IMR-90 (cell line): ENCODE data around the gene LMX1A. TPM values are rescaled to one million over a fixed set of nuclear protein-coding genes. Genes with fewer than 3 reads are reported as not detected.

Experiments used
- ATAC-seq: fragments of 200-7000 bp; cut with Tn5 transposase; 2 replicates; pipeline ENCODE4 v1.9.1; 2020; ENCODE audit warnings: low read depth, mild to moderate bottlenecking, moderate library complexity
- BruUV-seq: library from RNA; stranded (reverse); fragments of 400-500 nt; replicated peaks from 2 replicates; lab custom pipeline; 2021; lab: Mats Ljungman, UMichigan
- CTCF ChIA-PET: fragments of 300-600 bp; formaldehyde crosslinking; extraction: SDS; loops from one replicate; lab custom pipeline; 2021; ENCODE audit warnings: antibody characterized with exemption; lab: Yijun Ruan, JAX
- POLR2A ChIA-PET: fragments of 300-600 bp; sonication (Branson Sonifier 250); formaldehyde crosslinking; loops from one replicate; lab custom pipeline; 2022; ENCODE audit warnings: antibody characterized with exemption; ENCODE audit not compliant: unreplicated experiment; lab: Charles Lee
- DNase-seq: peaks from one replicate; pipeline ENCODE4 v3.0.0; 2013
- H2AFZ ChIP-seq: replicated peaks from 2 replicates; pipeline ENCODE3; 2013; ENCODE audit warnings: low read length, mild to moderate bottlenecking; ENCODE audit not compliant: poor library complexity
- H2AK5ac ChIP-seq: 2 replicates; pipeline ENCODE4 v1.6.1; 2013; ENCODE audit warnings: low read depth, low read length, inconsistent platforms
- H2AK9ac ChIP-seq: replicated peaks from 2 replicates; pipeline ENCODE3; 2013; ENCODE audit warnings: mild to moderate bottlenecking, low read depth, low read length, moderate library complexity; ENCODE audit not compliant: poor library complexity
- H2BK120ac ChIP-seq: 2 replicates; pipeline ENCODE4 v1.6.1; 2013; ENCODE audit warnings: low read depth, low read length, inconsistent platforms
- H2BK15ac ChIP-seq: 3 replicates; pipeline ENCODE4 v1.6.1; 2013; ENCODE audit warnings: low read depth, low read length, inconsistent platforms
- H2BK20ac ChIP-seq: 2 replicates; pipeline ENCODE4 v1.6.1; 2013; ENCODE audit warnings: low read depth, mild to moderate bottlenecking, inconsistent platforms, low read length, moderate library complexity
- H2BK5ac ChIP-seq: 2 replicates; pipeline ENCODE4 v1.6.1; 2013; ENCODE audit warnings: mild to moderate bottlenecking, low read depth, low read length, inconsistent platforms; ENCODE audit not compliant: poor library complexity, severe bottlenecking
- H3K14ac ChIP-seq: replicated peaks from 2 replicates; pipeline ENCODE4 v1.6.1; 2013; ENCODE audit warnings: low read depth, low read length, inconsistent platforms
- H3K18ac ChIP-seq: 2 replicates; pipeline ENCODE4 v1.6.1; 2013; ENCODE audit warnings: low read depth, low read length, control low read depth
- H3K23ac ChIP-seq: 2 replicates; pipeline ENCODE4 v1.6.1; 2013; ENCODE audit warnings: low read depth, low read length, inconsistent platforms
- H3K27ac ChIP-seq: 2 replicates; pipeline ENCODE4 v1.5.1; 2013; ENCODE audit warnings: mild to moderate bottlenecking, control low read depth, low read length; ENCODE audit not compliant: insufficient read depth
- H3K27me3 ChIP-seq: 2 replicates; pipeline ENCODE4 v1.6.1; 2013; ENCODE audit warnings: low read length; ENCODE audit not compliant: control insufficient read depth, insufficient read depth
- H3K36me3 ChIP-seq: 2 replicates; pipeline ENCODE4 v1.6.1; 2013; ENCODE audit warnings: low read length, mixed read lengths; ENCODE audit not compliant: control insufficient read depth, insufficient read depth
- H3K4ac ChIP-seq: 2 replicates; pipeline ENCODE4 v1.6.1; 2013; ENCODE audit warnings: low read depth, low read length, inconsistent platforms
- H3K4me1 ChIP-seq: 2 replicates; pipeline ENCODE4 v1.6.1; 2013; ENCODE audit warnings: low read length, mixed read lengths; ENCODE audit not compliant: control insufficient read depth, insufficient read depth
- H3K4me2 ChIP-seq: 2 replicates; pipeline ENCODE4 v1.6.1; 2013; ENCODE audit warnings: low read depth, mild to moderate bottlenecking, control low read depth, low read length, moderate library complexity
- H3K4me3 ChIP-seq: 2 replicates; pipeline ENCODE4 v1.5.1; 2013; ENCODE audit warnings: low read depth, mild to moderate bottlenecking, control low read depth, low read length, moderate library complexity; ENCODE audit not compliant: insufficient read depth
- H3K56ac ChIP-seq: 2 replicates; pipeline ENCODE4 v1.6.1; 2013; ENCODE audit warnings: low read length, inconsistent platforms; ENCODE audit not compliant: insufficient read depth; ENCODE audit errors: extremely low read depth
- H3K79me1 ChIP-seq, 2 experiments: 2 replicates each; pipeline ENCODE4 v1.6.1; 2013; ENCODE audit warnings: low read length in 2 of 2, inconsistent platforms in 1 of 2, low read depth in 1 of 2
- H3K9ac ChIP-seq: 2 replicates; pipeline ENCODE4 v1.6.1; 2013; ENCODE audit warnings: low read depth, low read length, control low read depth
- H3K9me1 ChIP-seq: 2 replicates; pipeline ENCODE4 v1.6.1; 2013; ENCODE audit warnings: low read length, inconsistent platforms; ENCODE audit not compliant: insufficient read depth
- H3K9me3 ChIP-seq: 2 replicates; pipeline ENCODE4 v1.6.1; 2013; ENCODE audit warnings: low read length; ENCODE audit not compliant: control insufficient read depth, insufficient read depth
- H4K20me1 ChIP-seq: 2 replicates; pipeline ENCODE4 v1.6.1; 2013; ENCODE audit warnings: low read length, inconsistent platforms; ENCODE audit not compliant: insufficient read depth
- H4K5ac ChIP-seq: 2 replicates; pipeline ENCODE4 v1.6.1; 2013; ENCODE audit warnings: mild to moderate bottlenecking, low read depth, low read length, control low read depth
- H4K8ac ChIP-seq, 2 experiments: 2 replicates each; pipeline ENCODE4 v1.6.1; 2013; ENCODE audit warnings: low read depth in 2 of 2, low read length in 2 of 2, control low read depth in 1 of 2, inconsistent platforms in 1 of 2
- H4K91ac ChIP-seq: 2 replicates; pipeline ENCODE4 v1.6.1; 2013; ENCODE audit warnings: low read depth, low read length, inconsistent platforms; ENCODE audit not compliant: insufficient read depth
- BHLHE40 ChIP-seq: fragments of 150-350 bp; IDR thresholded peaks from 2 replicates; pipeline ENCODE4 v1.6.1; 2016; ENCODE audit warnings: mild to moderate bottlenecking, low read depth, low read length
- CEBPB ChIP-seq: IDR thresholded peaks from 2 replicates; pipeline ENCODE4 v1.6.1; 2012; ENCODE audit warnings: low read depth, low read length, improper control_type of control experiment
- CHD1 ChIP-seq: IDR thresholded peaks from 2 replicates; pipeline ENCODE4 v1.6.1; 2012; ENCODE audit warnings: low read depth, low read length, improper control_type of control experiment
- FOS ChIP-seq: fragments of 150-350 bp; IDR thresholded peaks from 2 replicates; pipeline ENCODE4 v1.6.1; 2016; ENCODE audit warnings: low read depth, low read length
- MAFK ChIP-seq: IDR thresholded peaks from 2 replicates; pipeline ENCODE4 v1.6.1; 2012; ENCODE audit warnings: low read depth, low read length, improper control_type of control experiment
- MAZ ChIP-seq: IDR thresholded peaks from 2 replicates; pipeline ENCODE4 v1.6.1; 2012; ENCODE audit warnings: low read depth, mild to moderate bottlenecking, low read length, improper control_type of control experiment, moderate library complexity, borderline replicate concordance
- MXI1 ChIP-seq: IDR thresholded peaks from 2 replicates; pipeline ENCODE4 v1.6.1; 2012; ENCODE audit warnings: low read depth, mild to moderate bottlenecking, low read length, moderate library complexity, borderline replicate concordance
- NFE2L2 ChIP-seq: fragments of 150-350 bp; IDR thresholded peaks from 2 replicates; pipeline ENCODE4 v1.6.1; 2016; ENCODE audit warnings: low read depth, mild to moderate bottlenecking, low read length
- POLR2A ChIP-seq: IDR thresholded peaks from 2 replicates; pipeline ENCODE4 v1.6.1; 2012; ENCODE audit warnings: mild to moderate bottlenecking, low read depth, low read length
- RAD21 ChIP-seq: IDR thresholded peaks from 2 replicates; pipeline ENCODE4 v1.6.1; 2012; ENCODE audit warnings: low read length, improper control_type of control experiment
- RCOR1 ChIP-seq: IDR thresholded peaks from 2 replicates; pipeline ENCODE4 v1.6.1; 2012; ENCODE audit warnings: mild to moderate bottlenecking, low read length, improper control_type of control experiment; ENCODE audit not compliant: insufficient replicate concordance
- RFX5 ChIP-seq: IDR thresholded peaks from 2 replicates; pipeline ENCODE4 v1.8.0; 2012; ENCODE audit warnings: low read depth, mild to moderate bottlenecking, low read length, moderate library complexity
- SMC3 ChIP-seq: fragments of 150-350 bp; IDR thresholded peaks from 2 replicates; pipeline ENCODE4 v1.6.1; 2016; ENCODE audit warnings: low read depth, mild to moderate bottlenecking, antibody characterized with exemption, low read length, moderate library complexity
- WGBS, 2 experiments: methylation state at CpG; one replicate each; pipeline versions ENCODE4 v1.1.5 to v1.1.7; 2013; ENCODE audit warnings: missing lambda C conversion rate in 2 of 2; ENCODE audit not compliant: insufficient read length in 1 of 2; ENCODE audit errors: extremely low coverage in 2 of 2; 5-methylcytosine and 5-hydroxymethylcytosine counted together
- dilution Hi-C: fragments of 300-500 bp; cut with HindIII; formaldehyde crosslinking; loops from one replicate; pipeline ENCODE4 v1.14.3; 2018; ENCODE audit warnings: low sequenced_read_pairs; ENCODE audit not compliant: unreplicated experiment
- in situ Hi-C: fragments of 300-500 bp; cut with MboI; formaldehyde crosslinking; loops from 3 replicates; pipeline ENCODE4 v1.14.3; 2019; ENCODE audit warnings: low sequenced_read_pairs, inconsistent platforms, mixed read lengths
- intact Hi-C: fragments of 100-400 bp; cut with micrococcal nuclease; formaldehyde crosslinking; loops from 2 replicates; pipeline ENCODE4 v1.10.0; 2022
- polyA plus RNA-seq, 3 experiments: library from polyadenylated mRNA; depleted of rRNA; stranded (reverse); fragments of >200 nt; gene quantifications; 2 replicates each; pipeline ENCODE4 v1.2.3, GENCODE V29; 2012; ENCODE audit warnings: low replicate concordance in 1 of 3
- total RNA-seq: library from RNA; depleted of rRNA; stranded (reverse); fragments of >200 nt; gene quantifications from 2 replicates; pipeline ENCODE4 v1.2.3, GENCODE V29; 2012
- TF ChIP-seq, protein P1 (sequence below): fragments of 150-350 bp; IDR thresholded peaks from 2 replicates; pipeline ENCODE4 v1.6.1; 2016; ENCODE audit warnings: low read depth, mild to moderate bottlenecking, low read length, moderate library complexity, borderline replicate concordance
- TF ChIP-seq, protein P2 (sequence below): conservative IDR thresholded peaks from 2 replicates; pipeline ENCODE4 v1.5.1; 2012; ENCODE audit warnings: mild to moderate bottlenecking, low read depth, low read length, improper control_type of control experiment
- TF ChIP-seq, protein P3 (sequence below): fragments of 150-350 bp; IDR thresholded peaks from 2 replicates; pipeline ENCODE4 v1.6.1; 2017; ENCODE audit warnings: mild to moderate bottlenecking, antibody characterized with exemption, low read length, low read depth

Gene LMX1A
- total and polyA plus RNA-seq, 2 of the 4 experiments (the other 2 are of a cell fraction) = not detected

DNA sequence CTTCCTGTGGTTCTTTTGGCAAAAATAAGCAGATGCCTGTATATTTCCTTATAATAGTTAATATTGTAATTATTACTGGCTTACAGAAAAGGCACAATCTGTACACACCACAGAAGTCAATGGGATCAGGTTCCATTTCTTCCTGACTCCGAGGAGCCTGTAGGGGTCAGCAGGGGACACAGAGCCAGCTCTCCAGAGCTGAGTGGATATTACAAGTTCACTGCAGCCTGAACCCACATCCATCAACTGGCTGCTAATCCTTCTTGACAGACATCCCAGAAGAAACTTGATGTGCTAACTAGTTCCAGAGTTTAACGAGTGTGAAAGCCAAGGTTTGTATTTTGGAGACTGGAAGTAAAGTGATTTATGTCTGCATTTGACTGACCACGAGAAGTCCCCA, 203.8 kb downstream of the LMX1A start:
- H4K91ac ChIP-seq = no peak overlapping the region
- H3K23ac ChIP-seq = no peak overlapping the region
- no peak overlapping the region for H2AK9ac ChIP-seq
- no peaks in the 10 kb centered on the region for H3K36me3 ChIP-seq
- no peaks in the 10 kb centered on the region for H3K9me1 ChIP-seq
- dilution Hi-C loops = no loop called here
- no peak for ATAC-seq
- H3K79me1 ChIP-seq = no peaks in the 10 kb centered on the region
- H3K9me3 ChIP-seq = no peaks in the 10 kb centered on the region
- H4K20me1 ChIP-seq = no peaks in the 10 kb centered on the region
- DNase-seq = no peak
- no peak overlapping the region for H2AK5ac ChIP-seq
- H2BK20ac ChIP-seq = no peak overlapping the region
- no peak overlapping the region for H3K14ac ChIP-seq
- BruUV-seq = no TSS peak
- no CpG with 5 or more reads among the region's 3 CpGs for WGBS, 2 experiments
- H3K4me2 ChIP-seq = no peak overlapping the region
- H2AFZ ChIP-seq = no peak overlapping the region
- H3K4me1 ChIP-seq = no peaks in the 10 kb centered on the region
- H3K27me3 ChIP-seq = no peaks in the 10 kb centered on the region
- no peak overlapping the region for H3K56ac ChIP-seq
- H3K27ac ChIP-seq = no peak overlapping the region
- ChIA-PET CTCF (no interaction called here), POLR2A (no interaction called here)
- no peak overlapping the region for H4K5ac ChIP-seq
- H3K4me3 ChIP-seq = no peak overlapping the region
- TF ChIP-seq, protein P1, sequence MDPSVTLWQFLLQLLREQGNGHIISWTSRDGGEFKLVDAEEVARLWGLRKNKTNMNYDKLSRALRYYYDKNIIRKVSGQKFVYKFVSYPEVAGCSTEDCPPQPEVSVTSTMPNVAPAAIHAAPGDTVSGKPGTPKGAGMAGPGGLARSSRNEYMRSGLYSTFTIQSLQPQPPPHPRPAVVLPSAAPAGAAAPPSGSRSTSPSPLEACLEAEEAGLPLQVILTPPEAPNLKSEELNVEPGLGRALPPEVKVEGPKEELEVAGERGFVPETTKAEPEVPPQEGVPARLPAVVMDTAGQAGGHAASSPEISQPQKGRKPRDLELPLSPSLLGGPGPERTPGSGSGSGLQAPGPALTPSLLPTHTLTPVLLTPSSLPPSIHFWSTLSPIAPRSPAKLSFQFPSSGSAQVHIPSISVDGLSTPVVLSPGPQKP = no peak
- no peak for TF ChIP-seq MAZ
- TF ChIP-seq RFX5 = no peak
- TF ChIP-seq CHD1 = no peak
- TF ChIP-seq NFE2L2 = no peak
- no peak for TF ChIP-seq MAFK
- no peak for TF ChIP-seq RAD21
- TF ChIP-seq POLR2A = no peak
- TF ChIP-seq, protein P2, sequence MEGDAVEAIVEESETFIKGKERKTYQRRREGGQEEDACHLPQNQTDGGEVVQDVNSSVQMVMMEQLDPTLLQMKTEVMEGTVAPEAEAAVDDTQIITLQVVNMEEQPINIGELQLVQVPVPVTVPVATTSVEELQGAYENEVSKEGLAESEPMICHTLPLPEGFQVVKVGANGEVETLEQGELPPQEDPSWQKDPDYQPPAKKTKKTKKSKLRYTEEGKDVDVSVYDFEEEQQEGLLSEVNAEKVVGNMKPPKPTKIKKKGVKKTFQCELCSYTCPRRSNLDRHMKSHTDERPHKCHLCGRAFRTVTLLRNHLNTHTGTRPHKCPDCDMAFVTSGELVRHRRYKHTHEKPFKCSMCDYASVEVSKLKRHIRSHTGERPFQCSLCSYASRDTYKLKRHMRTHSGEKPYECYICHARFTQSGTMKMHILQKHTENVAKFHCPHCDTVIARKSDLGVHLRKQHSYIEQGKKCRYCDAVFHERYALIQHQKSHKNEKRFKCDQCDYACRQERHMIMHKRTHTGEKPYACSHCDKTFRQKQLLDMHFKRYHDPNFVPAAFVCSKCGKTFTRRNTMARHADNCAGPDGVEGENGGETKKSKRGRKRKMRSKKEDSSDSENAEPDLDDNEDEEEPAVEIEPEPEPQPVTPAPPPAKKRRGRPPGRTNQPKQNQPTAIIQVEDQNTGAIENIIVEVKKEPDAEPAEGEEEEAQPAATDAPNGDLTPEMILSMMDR = no peak
- no peak for TF ChIP-seq CEBPB
- TF ChIP-seq FOS = no peak
- TF ChIP-seq, protein P3, sequence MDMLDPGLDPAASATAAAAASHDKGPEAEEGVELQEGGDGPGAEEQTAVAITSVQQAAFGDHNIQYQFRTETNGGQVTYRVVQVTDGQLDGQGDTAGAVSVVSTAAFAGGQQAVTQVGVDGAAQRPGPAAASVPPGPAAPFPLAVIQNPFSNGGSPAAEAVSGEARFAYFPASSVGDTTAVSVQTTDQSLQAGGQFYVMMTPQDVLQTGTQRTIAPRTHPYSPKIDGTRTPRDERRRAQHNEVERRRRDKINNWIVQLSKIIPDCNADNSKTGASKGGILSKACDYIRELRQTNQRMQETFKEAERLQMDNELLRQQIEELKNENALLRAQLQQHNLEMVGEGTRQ = no peak
- no peak for TF ChIP-seq RCOR1
- no peak for TF ChIP-seq MXI1
- no peak for TF ChIP-seq SMC3
- no peak for TF ChIP-seq BHLHE40
- H2BK120ac ChIP-seq = no peak overlapping the region
- H2BK5ac ChIP-seq = no peak overlapping the region
- intact Hi-C loops = no loop called here
- no peak overlapping the region for H3K4ac ChIP-seq
- H2BK15ac ChIP-seq = no peak overlapping the region
- H3K9ac ChIP-seq = no peak overlapping the region
- no peak overlapping the region for H4K8ac ChIP-seq
- in situ Hi-C loops = no loop called here
- H3K18ac ChIP-seq = no peak overlapping the region
